Activated T-cell treated with anti-CD3 and anti-CD28 coated beads for 48 hours (primary cell): Measurements from ENCODE around the gene SAMD4B.

ENCODE experiments used
- DNase-seq: peaks from one replicate; pipeline ENCODE4 v3.0.0-alpha.2; 2020; ENCODE audit warnings: low read depth

SAMD4B gene

DNA sequence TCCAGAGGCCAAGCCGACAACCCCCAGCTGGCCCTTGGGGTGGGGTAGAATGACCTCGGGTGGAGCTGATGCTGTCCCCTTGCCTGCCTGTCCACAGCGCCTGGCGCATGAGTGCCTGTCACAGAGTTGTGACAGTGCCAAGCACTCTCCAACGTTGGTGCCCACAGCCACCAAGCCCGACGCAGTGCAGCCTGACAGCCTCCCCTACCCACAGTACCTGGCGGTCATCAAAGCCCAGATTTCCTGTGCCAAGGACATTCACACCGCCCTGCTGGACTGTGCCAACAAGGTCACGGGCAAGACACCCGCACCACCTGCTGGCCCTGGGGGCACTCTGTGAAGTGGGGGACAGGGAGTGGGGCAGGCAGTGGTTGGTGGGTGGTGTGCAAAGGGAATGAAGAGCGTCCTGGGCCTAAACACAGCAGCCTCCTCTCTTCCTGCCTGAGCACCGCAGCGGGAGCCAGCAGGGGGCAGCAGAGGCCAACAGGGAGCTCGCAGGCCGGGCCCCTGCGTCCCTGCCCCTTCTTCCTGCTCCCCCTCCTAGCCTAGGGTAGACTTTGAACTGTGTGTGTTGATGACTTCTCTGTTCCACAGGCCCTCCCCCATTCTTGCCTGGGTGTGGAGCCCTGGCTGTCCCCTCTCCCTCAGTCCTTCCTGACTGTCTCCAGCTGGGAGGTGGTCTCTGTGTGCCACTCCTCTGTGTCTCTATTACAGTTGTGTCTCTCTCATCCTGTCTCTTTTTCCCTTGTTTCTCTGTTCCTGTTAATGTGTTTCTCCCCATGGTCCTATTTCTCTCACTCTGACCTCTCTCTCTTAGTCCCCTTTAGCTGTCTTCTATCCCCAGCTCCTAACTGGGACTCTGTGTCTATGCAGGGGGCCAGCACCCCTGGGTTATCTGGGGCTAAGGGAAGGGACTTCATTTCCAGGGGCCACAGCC lies 55.4 kb downstream of the SAMD4B start:
- DNase-seq, result peak; percentile 93

DNA sequence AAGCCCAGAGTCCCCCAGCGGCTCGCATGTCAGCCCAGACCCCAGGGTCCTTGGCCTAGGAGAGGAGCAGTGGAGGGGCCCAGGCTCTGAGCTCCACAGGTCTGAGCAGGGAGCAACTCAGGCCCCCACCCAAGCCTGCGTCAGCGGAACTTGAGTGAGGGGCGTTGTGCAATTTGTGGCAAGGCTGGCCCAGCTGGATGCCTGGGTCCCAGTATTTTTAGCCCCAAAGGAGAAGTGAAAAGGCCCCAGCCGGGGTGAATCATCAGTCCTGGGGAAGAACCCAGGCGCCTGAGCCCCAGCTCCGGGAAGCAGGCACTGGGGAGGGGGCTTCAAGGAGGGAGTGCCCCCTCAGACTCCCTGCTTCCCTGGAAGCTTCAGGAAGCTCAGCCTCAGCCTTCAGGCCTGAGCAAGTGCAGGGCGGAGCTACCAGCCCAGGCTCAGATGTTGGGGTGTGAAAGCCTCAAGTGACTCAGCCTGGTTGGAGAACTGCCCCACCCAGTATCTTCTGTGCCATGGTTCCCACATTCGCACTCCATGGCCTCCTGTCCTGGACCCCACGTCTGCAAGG lies 56.2 kb downstream of the SAMD4B start:
- DNase-seq, result no peak

DNA sequence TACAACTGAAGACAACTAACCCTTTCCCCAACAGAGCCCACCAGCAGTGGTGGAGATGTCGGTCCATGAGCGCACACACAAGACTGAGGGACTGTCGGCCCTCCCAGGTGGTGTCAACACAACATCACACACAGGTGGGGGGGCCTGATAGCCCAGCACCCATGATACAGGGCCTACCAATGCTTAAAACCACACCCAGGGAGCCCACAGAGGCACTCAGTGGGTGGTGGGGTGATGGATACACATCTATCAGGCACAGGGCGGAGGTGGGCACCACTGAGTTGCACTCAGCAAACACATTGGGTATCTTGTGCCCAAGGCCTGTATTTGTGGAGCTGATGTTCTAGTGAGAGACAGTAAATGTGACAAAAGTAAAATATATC lies 57.4 kb downstream of the SAMD4B start:
- no peak for DNase-seq

DNA sequence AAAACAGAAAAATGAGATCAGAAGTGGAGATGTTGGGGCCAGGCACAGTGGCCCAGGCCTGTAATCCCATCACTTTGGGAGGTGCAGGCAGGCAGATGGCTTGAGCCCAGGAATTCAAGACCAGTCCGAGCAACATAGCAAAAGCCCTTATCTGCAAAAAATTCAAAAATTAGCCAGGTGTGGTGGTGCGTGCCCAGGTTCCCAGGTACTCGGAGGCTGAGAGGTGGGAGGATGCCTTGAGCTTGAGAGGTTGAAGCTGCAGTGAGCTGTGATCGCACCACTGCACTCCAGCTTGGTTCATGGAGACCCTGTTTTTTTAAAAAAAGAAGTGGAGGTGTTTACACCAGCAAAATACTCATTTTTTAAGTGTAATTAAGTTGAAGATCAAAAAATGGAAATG lies 57.8 kb downstream of the SAMD4B start:
- DNase-seq, result no peak

DNA sequence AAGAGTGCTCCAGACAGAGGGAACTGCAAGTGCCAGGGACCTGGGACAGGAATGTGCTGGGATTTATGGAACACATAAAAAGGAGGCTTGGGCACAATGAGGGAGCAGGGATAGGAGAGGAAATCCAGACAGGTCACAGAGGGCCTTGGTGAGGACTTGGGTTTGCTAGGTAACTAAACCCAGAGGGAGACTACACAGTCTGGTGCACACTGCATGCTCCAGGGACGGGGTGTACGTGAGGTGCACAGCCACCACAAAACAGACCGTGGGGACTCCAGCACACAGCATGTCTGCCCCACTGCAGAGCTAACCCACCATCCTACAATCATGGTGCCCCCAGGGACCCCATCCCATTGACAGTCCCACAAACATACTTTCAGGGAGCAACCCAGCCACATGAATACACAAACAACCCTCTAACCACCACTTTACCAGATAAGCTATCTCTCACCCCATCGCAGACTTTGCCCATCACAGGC lies 58.9 kb downstream of the SAMD4B start:
- DNase-seq, result no peak

DNA sequence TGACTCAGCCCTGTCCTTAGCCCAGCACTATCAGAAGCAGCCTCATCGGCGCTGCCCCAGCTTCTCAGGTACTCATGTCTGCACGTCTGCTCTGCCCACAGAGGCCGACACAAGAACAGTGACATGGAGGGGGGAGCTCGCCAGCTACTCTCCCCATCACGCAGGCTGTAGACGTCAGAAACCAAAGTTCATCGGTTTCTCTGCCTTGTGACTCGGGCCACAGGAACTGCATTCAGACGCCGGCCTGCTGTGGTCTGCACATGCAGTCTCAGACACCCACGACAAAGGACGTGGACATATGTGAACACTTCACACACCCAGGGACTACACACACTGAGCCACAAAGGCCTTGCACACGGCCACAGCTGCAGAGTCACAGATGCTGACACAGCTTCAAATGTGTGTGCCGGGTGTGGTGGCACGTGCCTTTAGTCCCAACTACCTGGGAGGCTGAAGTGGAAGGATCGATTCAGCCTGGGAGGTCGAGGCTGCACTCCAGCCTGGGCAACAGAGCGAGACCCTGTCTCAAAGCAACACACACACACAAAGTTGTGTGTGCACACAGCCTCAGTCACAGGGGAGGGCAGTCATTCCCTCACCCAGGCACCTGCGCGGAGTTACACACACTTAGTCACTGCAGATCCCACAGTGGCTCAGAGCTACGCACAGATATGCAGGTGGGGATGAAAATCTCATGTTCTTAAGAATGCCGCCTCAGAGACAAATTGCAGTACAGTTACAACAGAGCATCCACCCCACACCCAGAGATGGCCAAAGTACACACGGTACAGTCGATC lies 59.5 kb downstream of the SAMD4B start:
- DNase-seq, result peak; percentile 82

DNA sequence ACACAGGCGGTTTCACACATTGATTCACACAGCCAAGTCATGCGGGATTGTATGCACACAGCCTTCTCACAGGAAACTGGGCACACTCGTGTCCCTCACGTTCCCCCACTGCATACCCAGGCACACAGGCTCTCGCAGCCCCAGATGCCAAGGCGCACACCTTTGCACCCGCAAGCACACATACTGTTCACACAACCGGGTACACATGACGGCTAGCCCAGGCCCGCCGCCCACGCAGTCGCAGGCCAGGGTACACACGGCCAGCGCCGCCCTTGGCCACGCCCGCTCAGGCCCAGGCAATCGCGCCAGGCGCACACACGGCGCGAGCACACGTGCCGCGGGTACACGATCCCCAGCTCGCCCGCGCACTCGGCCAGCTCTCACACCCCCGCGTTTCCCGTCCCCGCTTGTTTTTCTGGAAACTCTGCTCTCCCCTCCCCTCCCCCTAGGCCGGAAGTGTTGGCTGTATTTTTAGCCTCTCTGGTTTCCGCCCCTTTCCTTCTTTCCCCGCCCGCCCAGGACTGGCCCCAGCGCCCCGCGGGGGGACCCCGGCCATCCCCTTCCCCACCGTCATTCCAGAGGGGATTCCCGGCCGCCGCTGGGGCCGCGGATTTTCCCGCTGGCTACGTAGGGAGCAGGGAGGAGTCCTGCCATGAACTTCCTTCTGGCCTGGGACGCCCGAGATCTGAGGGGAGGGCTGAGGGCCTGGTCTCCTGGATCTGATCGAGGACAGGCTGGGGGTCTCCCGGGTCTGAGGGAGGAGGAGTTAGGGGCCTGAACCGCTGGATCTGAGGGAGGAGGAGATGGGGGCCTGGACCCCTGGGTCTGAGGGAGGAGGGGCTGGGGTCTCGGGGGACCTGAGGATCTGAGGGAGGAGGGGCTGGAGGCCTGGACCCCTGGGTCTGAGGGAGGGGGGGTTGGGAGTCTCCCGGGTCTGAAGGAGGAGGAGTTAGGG lies 60.4 kb downstream of the SAMD4B start:
- DNase-seq, result peak; percentile 80

DNA sequence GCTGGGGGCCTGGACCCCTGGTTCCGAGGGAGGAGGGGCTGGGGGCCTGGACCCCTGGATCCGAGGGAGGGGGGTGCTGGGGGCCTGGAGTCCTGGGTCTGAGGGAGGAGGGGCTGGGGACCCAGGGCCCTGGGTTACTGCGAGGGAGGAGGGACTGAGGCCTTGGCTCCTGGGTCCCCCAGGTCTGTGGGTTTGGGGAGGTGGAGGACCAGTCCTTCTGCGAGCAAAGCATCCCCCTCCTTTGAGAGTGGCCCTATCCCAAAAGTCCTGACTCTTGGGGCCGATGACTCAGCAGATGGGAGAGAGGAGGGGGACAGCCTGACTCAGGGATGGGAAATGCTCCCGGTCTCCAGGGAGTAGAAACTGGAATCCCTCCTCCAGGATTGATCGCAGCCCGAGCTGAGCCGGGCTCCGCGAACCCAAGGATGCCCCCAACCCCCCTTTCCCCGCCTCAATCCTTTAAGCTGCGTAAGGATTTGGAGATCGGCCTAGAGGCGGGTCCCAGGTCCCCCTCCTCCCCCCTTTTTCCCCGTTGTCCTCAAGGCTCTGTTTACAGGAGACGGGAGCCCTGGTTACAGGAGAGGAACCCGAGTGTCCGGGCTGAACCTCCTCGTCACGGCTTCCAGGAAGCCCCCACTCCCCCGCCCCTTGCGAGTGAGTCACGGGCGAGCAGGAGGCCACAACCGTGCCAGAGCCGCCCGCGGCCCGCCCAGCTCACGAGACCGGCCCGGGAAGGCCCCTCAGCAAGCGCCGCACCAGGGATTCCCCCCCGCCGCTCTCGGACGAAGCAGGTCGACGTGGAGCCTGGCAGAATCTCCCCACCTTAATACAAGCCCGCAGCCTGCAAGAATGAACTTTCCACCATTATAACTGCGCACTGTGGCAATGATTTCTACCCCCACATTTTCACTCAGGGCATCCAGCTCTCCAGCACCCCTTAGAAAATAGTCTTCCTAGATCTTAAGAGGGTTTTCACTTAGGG lies 61.4 kb downstream of the SAMD4B start:
- peak; percentile 94 for DNase-seq

DNA sequence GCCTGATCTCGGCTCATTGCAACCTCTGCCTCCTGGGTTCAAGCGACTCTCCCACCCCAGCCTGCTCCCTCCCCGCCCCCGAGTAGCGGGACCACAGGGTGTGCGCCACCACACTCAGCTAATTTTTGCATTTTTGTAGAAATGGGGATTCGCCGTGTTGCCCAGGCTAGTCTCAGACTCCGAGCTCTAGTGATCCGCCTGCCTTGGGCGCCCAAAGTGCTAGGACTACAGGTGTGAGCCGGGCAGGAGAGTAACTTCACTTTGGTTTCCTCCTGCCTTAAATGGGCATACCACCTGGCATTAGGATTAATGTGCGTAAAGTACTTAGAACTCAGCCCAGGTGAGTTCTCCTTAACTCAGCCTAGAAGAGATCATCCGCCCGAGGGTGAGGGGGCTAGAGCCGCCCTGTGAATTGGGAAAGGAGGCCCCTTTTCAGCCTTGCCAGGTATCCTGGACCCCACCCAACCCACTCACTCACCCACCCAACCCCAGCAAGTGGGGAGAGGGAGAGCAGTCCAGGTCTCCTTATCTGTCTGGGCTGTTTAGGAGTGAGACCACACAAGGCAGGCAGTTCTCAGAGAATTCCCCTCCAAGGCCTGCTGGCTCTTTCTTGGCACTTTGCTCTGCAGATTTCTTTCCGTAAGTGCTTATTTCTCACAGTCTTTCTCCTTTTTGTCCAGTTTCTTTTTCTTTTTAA lies 63.2 kb downstream of the SAMD4B start:
- DNase-seq, result no peak

DNA sequence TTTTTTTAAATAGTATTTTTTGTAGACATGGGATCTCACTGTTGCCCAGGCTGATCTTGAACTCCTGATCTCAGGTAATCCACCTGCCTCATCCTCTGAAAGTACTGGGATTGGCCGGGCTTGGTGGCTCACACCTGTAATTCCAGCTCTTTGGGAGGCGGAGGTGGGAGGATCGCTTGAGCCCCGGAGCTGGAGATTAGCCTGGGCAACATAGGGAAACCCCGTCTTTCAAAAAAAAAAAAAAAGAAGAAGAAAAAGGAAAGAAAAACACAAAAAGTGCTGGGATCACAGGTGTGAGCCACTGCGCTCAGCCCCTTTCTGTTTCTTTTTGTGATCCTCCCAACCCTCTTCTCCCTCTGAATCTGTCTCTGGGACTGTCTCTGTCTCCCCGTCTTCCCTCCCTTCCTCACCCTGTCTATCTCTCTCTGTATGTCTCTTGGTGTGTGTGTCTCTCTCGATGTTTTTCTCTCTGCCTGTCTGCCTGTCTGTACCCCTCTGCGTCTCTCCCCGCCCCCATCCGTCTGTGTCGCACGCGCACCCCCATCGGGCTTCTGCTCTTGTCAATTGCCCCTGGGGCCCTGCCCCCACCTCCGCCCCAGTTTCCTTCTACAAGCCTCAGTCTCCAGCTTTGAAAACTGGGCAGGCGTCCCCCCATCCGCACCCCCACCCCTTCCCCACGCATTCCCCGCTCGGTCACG lies 63.9 kb downstream of the SAMD4B start:
- DNase-seq, result peak; percentile 82

DNA sequence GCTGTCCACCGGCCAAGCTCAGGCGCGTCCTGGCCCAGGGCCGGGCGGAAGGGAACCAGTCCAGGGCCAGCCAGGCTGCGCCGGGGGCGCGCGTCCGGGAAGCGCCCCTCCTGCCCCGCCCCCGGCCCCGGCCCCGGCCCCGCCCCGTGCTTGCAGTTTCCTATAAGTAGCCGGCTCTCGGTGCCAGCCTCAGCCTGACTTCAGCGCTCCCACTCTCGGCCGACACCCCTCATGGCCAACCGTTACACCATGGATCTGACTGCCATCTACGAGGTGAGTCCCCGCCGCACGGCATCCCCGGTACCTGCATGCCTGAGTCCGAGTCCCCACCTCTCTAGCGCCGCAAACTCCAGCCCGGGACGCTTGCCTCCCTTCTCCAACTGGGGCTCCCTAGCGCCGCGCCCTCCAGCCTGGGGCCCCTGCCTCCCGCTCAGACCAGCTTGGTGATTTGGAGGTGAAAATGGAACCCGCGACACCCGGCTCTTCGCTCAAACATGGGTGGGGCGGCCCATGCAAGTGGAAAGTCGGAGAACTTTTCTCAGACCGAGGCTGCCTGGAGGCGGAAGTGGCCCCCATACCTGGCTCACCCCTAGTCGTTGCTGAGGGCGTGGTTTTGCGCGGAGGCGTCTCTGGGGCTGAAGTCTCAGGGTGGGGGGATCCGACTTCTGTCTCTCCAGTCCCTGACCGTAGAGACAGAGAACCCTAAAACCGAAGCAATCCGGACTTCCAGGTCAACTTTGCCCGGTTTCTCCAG lies 64.6 kb downstream of the SAMD4B start, which contains the start of gene ZFP36:
TSS of gene ZFP36 (plus strand) at position 192 of the 754 bp plus-strand sequence. CDS start at position 250, 58 bp downstream.
- DNase-seq, result peak; percentile 84

DNA sequence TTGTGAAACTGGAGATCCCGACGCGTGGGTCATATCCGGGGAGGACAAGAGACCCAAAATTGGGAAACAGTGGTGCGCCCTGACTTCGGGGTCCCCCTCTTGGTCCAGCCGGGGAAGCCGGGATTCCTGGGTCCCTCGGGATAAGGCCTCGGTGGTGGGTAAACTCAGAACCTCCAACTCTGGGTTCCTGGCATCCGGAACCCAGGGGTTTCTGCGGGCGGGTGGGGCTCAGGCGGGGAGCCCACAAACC lies 65.1 kb downstream of the SAMD4B start:
- no peak for DNase-seq

DNA sequence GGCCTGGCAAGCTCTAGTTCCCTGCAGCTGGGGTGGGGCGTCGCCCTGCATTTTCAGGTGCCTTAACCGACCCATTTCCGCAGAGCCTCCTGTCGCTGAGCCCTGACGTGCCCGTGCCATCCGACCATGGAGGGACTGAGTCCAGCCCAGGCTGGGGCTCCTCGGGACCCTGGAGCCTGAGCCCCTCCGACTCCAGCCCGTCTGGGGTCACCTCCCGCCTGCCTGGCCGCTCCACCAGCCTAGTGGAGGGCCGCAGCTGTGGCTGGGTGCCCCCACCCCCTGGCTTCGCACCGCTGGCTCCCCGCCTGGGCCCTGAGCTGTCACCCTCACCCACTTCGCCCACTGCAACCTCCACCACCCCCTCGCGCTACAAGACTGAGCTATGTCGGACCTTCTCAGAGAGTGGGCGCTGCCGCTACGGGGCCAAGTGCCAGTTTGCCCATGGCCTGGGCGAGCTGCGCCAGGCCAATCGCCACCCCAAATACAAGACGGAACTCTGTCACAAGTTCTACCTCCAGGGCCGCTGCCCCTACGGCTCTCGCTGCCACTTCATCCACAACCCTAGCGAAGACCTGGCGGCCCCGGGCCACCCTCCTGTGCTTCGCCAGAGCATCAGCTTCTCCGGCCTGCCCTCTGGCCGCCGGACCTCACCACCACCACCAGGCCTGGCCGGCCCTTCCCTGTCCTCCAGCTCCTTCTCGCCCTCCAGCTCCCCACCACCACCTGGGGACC lies 65.6 kb downstream of the SAMD4B start:
- no peak for DNase-seq

DNA sequence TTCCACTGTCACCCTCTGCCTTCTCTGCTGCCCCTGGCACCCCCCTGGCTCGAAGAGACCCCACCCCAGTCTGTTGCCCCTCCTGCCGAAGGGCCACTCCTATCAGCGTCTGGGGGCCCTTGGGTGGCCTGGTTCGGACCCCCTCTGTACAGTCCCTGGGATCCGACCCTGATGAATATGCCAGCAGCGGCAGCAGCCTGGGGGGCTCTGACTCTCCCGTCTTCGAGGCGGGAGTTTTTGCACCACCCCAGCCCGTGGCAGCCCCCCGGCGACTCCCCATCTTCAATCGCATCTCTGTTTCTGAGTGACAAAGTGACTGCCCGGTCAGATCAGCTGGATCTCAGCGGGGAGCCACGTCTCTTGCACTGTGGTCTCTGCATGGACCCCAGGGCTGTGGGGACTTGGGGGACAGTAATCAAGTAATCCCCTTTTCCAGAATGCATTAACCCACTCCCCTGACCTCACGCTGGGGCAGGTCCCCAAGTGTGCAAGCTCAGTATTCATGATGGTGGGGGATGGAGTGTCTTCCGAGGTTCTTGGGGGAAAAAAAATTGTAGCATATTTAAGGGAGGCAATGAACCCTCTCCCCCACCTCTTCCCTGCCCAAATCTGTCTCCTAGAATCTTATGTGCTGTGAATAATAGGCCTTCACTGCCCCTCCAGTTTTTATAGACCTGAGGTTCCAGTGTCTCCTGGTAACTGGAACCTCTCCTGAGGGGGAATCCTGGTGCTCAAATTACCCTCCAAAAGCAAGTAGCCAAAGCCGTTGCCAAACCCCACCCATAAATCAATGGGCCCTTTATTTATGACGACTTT lies 66.4 kb downstream of the SAMD4B start:
- no peak for DNase-seq

DNA sequence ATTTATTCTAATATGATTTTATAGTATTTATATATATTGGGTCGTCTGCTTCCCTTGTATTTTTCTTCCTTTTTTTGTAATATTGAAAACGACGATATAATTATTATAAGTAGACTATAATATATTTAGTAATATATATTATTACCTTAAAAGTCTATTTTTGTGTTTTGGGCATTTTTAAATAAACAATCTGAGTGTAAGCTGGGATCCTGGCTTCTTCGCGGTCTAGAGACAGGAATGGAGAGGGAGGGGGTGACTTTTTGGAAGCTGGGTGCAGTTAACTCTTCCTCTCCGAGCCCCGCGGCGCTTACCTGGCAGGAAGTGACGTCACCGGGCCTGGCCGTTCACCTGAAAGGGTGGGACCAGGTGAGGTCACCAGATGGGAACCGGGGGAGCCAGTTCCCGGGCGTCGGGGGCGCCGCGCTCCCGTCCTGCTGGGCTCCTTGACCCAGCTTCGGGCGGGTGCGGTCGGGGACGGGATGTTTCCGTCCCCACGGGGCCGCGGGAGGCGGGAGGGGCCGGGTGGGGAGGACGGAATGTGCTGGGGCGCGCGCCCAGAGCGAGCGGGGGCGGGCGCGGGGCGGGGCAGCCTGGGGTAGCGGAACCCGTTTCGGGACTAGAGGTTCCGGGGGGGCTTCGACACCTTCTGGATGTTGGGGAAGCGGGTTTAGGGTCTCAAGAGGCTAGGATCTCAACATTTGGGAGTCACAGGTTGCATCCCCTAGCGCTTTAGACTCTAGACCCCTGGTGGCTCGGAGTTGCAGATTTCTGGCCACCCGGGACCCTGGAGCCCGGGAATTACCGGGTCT lies 67.2 kb downstream of the SAMD4B start:
- peak; percentile 73 for DNase-seq
